ENCODE results near the gene CXCL14.

- no peak for TF ChIP-seq CEBPB (IDR thresholded peaks at IDR 0.05; ENCODE audit: low read depth, low read length)
- TF ChIP-seq CTCF (conservative IDR thresholded peaks at IDR 0.05; ENCODE audit: low read depth, low read length) = no peak
- TF ChIP-seq MXI1 (IDR thresholded peaks at IDR 0.05; ENCODE audit: borderline replicate concordance, low read depth, low read length) = no peak
- TF ChIP-seq, protein P1, sequence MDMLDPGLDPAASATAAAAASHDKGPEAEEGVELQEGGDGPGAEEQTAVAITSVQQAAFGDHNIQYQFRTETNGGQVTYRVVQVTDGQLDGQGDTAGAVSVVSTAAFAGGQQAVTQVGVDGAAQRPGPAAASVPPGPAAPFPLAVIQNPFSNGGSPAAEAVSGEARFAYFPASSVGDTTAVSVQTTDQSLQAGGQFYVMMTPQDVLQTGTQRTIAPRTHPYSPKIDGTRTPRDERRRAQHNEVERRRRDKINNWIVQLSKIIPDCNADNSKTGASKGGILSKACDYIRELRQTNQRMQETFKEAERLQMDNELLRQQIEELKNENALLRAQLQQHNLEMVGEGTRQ (IDR thresholded peaks at IDR 0.05; ENCODE audit: low read depth, low read length) = no peak
- no peak for TF ChIP-seq RFX5 (IDR thresholded peaks at IDR 0.05; ENCODE audit: low read depth, low read length)
- TF ChIP-seq ELK1 (IDR thresholded peaks at IDR 0.05; ENCODE audit: borderline replicate concordance, low read depth, low read length) = no peak
- no peak for TF ChIP-seq POLR2A (IDR thresholded peaks at IDR 0.05; ENCODE audit: low read depth, low read length)
- no peak for TF ChIP-seq MAFK (IDR thresholded peaks at IDR 0.05; ENCODE audit: low read depth, low read length)
- TF ChIP-seq MAZ (IDR thresholded peaks at IDR 0.05; ENCODE audit: borderline replicate concordance, low read depth, low read length) = no peak
These were observed 3.4 kb upstream of the CXCL14 start for GRCh38 chr5:135582099-135582781.

Measured in IMR-90 (cell line).